CD14-positive monocyte (primary cell): ENCODE results near the gene GAPVD1. TPM values are rescaled to one million over a fixed set of nuclear protein-coding genes. Genes with fewer than 3 reads are reported as not detected.
"Not testable (repeated sequence)": the region's sequence is repeated elsewhere in the genome, so short reads cannot be mapped to it uniquely, and the experiment has no call there.

ENCODE experiments used
- DNase-seq, 3 donors: peaks; one replicate each; pipeline ENCODE4 v3.0.0-alpha.2; 2011 to 2022
- H2AFZ ChIP-seq: 2 replicates; pipeline ENCODE4 v1.6.0; 2012; ENCODE audit warnings: mild to moderate bottlenecking, low read depth, low read length, inconsistent platforms; ENCODE audit not compliant: insufficient read depth, poor library complexity, severe bottlenecking
- H3K27ac ChIP-seq, 2 donors: 1 replicate in 1 of 2; 2 replicates in 1 of 2; pipeline ENCODE4 v1.5.1; 2012 to 2013; ENCODE audit warnings: low read length in 2 of 2, control low read depth in 1 of 2, inconsistent platforms in 1 of 2, low read depth in 1 of 2, mild to moderate bottlenecking in 1 of 2
- H3K27me3 ChIP-seq, 2 donors: one replicate each; pipeline versions ENCODE4 v1.6.0 to v1.6.1; 2011 to 2013; ENCODE audit warnings: low read length in 2 of 2; ENCODE audit not compliant: control insufficient read depth in 2 of 2, insufficient read depth in 2 of 2
- H3K36me3 ChIP-seq, 2 donors: replicated peaks in 1 of 2; 1 replicate in 1 of 2; 2 replicates in 1 of 2; pipeline versions ENCODE4 v1.5.1 to v1.6.1; 2012 to 2013; ENCODE audit warnings: low read length in 2 of 2, control low read depth in 1 of 2, inconsistent platforms in 1 of 2, mild to moderate bottlenecking in 1 of 2; ENCODE audit not compliant: insufficient read depth in 2 of 2, control insufficient read depth in 1 of 2
- H3K4me1 ChIP-seq, 2 donors: 1 replicate in 1 of 2; 2 replicates in 1 of 2; pipeline versions ENCODE4 v1.5.1 to v1.6.1; 2012 to 2013; ENCODE audit warnings: low read length in 2 of 2, control low read depth in 1 of 2, inconsistent platforms in 1 of 2, mild to moderate bottlenecking in 1 of 2, moderate library complexity in 1 of 2; ENCODE audit not compliant: insufficient read depth in 2 of 2, control insufficient read depth in 1 of 2
- H3K4me2 ChIP-seq: replicated peaks from 2 replicates; pipeline ENCODE3; 2012; ENCODE audit warnings: low read length, moderate library complexity, mild to moderate bottlenecking; ENCODE audit not compliant: poor library complexity, severe bottlenecking; ENCODE audit errors: extremely low read depth
- H3K4me3 ChIP-seq, 3 experiments: fragments of 200-600 bp in 1 of 3; sonication (generic) in 1 of 3; replicated peaks in 1 of 3; 1 replicate in 2 of 3; 2 replicates in 1 of 3; pipeline ENCODE4 v1.5.1; 2011 to 2013; ENCODE audit warnings: low read length in 3 of 3, mild to moderate bottlenecking in 3 of 3, control low read depth in 2 of 3, low read depth in 2 of 3, inconsistent platforms in 1 of 3, moderate library complexity in 1 of 3
- H3K79me2 ChIP-seq: 2 replicates; pipeline ENCODE4 v1.6.0; 2012; ENCODE audit warnings: mild to moderate bottlenecking, control low read depth, inconsistent platforms, low read length, moderate library complexity; ENCODE audit not compliant: insufficient read depth
- H3K9ac ChIP-seq: 2 replicates; pipeline ENCODE4 v1.6.0; 2017; ENCODE audit warnings: low read length, mild to moderate bottlenecking; ENCODE audit not compliant: insufficient read depth, poor library complexity, severe bottlenecking
- H3K9me3 ChIP-seq, 2 donors: replicated peaks in 1 of 2; 1 replicate in 1 of 2; 2 replicates in 1 of 2; pipeline versions ENCODE4 v1.5.1 to v1.6.1; 2012 to 2013; ENCODE audit warnings: low read length in 2 of 2, control low read depth in 1 of 2; ENCODE audit not compliant: control insufficient read depth in 1 of 2, insufficient read depth in 1 of 2
- H4K20me1 ChIP-seq: 2 replicates; pipeline ENCODE4 v1.6.0; 2012; ENCODE audit warnings: mild to moderate bottlenecking, low read length, control low read depth, moderate library complexity; ENCODE audit not compliant: insufficient read depth
- H3K27ac Mint-ChIP-seq, 7 donors: one replicate each; pipeline ENCODE4 v1.8.0; 2020; ENCODE audit warnings: mild to moderate bottlenecking in 7 of 7, mixed read lengths in 7 of 7, moderate library complexity in 6 of 7, inconsistent platforms in 2 of 7
- H3K27me3 Mint-ChIP-seq, 3 donors: one replicate each; pipeline ENCODE4 v1.8.0; 2021 to 2022; ENCODE audit warnings: low read depth in 3 of 3, mild to moderate bottlenecking in 3 of 3, mixed read lengths in 3 of 3, moderate library complexity in 3 of 3, inconsistent platforms in 1 of 3
- H3K36me3 Mint-ChIP-seq, 2 donors: one replicate each; pipeline ENCODE4 v1.8.0; 2020; ENCODE audit warnings: mixed read lengths in 2 of 2, inconsistent platforms in 1 of 2, mild to moderate bottlenecking in 1 of 2
- H3K4me1 Mint-ChIP-seq: one replicate; pipeline ENCODE4 v1.8.0; 2020; ENCODE audit warnings: mild to moderate bottlenecking, mixed read lengths
- H3K4me3 Mint-ChIP-seq, 2 donors: one replicate each; pipeline ENCODE4 v1.8.0; 2020; ENCODE audit warnings: mild to moderate bottlenecking in 2 of 2, mixed read lengths in 2 of 2, moderate library complexity in 1 of 2
- H3K9me3 Mint-ChIP-seq, 7 donors: one replicate each; pipeline ENCODE4 v1.8.0; 2020 to 2022; ENCODE audit warnings: mixed read lengths in 7 of 7, mild to moderate bottlenecking in 6 of 7, moderate library complexity in 6 of 7, inconsistent platforms in 2 of 7
- CTCF ChIP-seq: fragments of 200-600 bp; IDR thresholded peaks from one replicate; pipeline ENCODE4 v1.8.0; 2022; ENCODE audit warnings: antibody characterized with exemption, mild to moderate bottlenecking
- WGBS: methylation state at CpG from one replicate; pipeline ENCODE4 v1.1.5; 2013; ENCODE audit warnings: missing lambda C conversion rate; ENCODE audit not compliant: insufficient coverage; 5-methylcytosine and 5-hydroxymethylcytosine counted together
- intact Hi-C, 2 donors: fragments of 100-400 bp; cut with micrococcal nuclease; formaldehyde crosslinking; loops; one replicate each; pipeline versions ENCODE4 v1.15.0 to v1.15.1; 2023
- polyA plus RNA-seq, 3 donors: library from polyadenylated mRNA; depleted of rRNA in 1 of 3; unstranded in 2 of 3; stranded (reverse) in 1 of 3; fragments of 300-500 nt in 2 of 3; fragments of >200 nt in 1 of 3; fragmentation: Illumina TruSeq in 2 of 3; gene quantifications; 1 replicate in 2 of 3; 2 replicates in 1 of 3; pipeline ENCODE4 v1.2.3, GENCODE V29; 2012 to 2021

Gene GAPVD1
- polyA plus RNA-seq, 3 donors: 18.7 to 49.2 (median 30.5) TPM

- Histone ChIP-seq H3K79me2 (peaks cover 99% of the 10 kb centered on the region), H3K9ac (no peak overlapping the region), H3K27me3 (no peaks in the 10 kb centered on the region), H2AFZ (no peak overlapping the region), H3K27ac (no peak overlapping the region), H4K20me1 (peaks cover 97% of the 10 kb centered on the region), H3K4me1 (no peaks in the 10 kb centered on the region), H3K9me3 (no peaks in the 10 kb centered on the region), H3K36me3 (peaks cover 13 to 34% of the 10 kb centered on the region in 2 donors), H3K4me3 (no peak overlapping the region), H3K4me2 (no peak overlapping the region)
- H3K9me3 Mint-ChIP-seq: no peaks in the 10 kb centered on the region
- H3K36me3 Mint-ChIP-seq: peaks cover 11 to 36% of the 10 kb centered on the region in 2 donors
- peaks cover 3% of the 10 kb centered on the region for H3K4me1 Mint-ChIP-seq
- no peak overlapping the region for H3K4me3 Mint-ChIP-seq
- 76% methylated on average over 3 of the region's 4 CpGs for WGBS
- H3K27me3 Mint-ChIP-seq: peaks cover 0 to 2% (median 0%) of the 10 kb centered on the region in 3 donors
- intact Hi-C loops: no loop called here
- no peak overlapping the region for H3K27ac Mint-ChIP-seq
- TF ChIP-seq CTCF: no peak
- DNase-seq: no peak
Observed at GRCh38 chr9:125280945-125281344, 19.3 kb downstream of the GAPVD1 start.

GRCh38 chr9:125284855-125285254 is 23.2 kb downstream of the GAPVD1 start:
- Histone ChIP-seq H3K36me3 (peaks cover 16 to 39% of the 10 kb centered on the region in 2 donors), H3K4me1 (no peaks in the 10 kb centered on the region), H3K27ac (no peak overlapping the region), H3K4me2 (no peak overlapping the region), H3K4me3 (no peak overlapping the region), H3K9ac (no peak overlapping the region), H4K20me1 (peaks cover 97% of the 10 kb centered on the region), H3K9me3 (no peaks in the 10 kb centered on the region), H2AFZ (no peak overlapping the region), H3K79me2 (peaks cover 97% of the 10 kb centered on the region), H3K27me3 (no peaks in the 10 kb centered on the region)
- intact Hi-C loops: no loop called here
- no peak for TF ChIP-seq CTCF
- Mint-ChIP-seq H3K27ac (no peak overlapping the region), H3K4me1 (no peaks in the 10 kb centered on the region), H3K36me3 (peaks cover 2 to 16% of the 10 kb centered on the region in 2 donors), H3K9me3 (no peaks in the 10 kb centered on the region), H3K27me3 (peaks cover 0 to 2% (median 0%) of the 10 kb centered on the region in 3 donors), H3K4me3 (no peak overlapping the region)
- no peak for DNase-seq
- WGBS: 100% methylated on average over 3 of the region's 3 CpGs

GRCh38 chr9:125286935-125287433 is 25.4 kb downstream of the GAPVD1 start:
- H3K27me3 ChIP-seq, H3K4me3 Mint-ChIP-seq, H3K4me2 ChIP-seq, H3K4me1 Mint-ChIP-seq, H2AFZ ChIP-seq, DNase-seq, H3K27ac ChIP-seq, H3K9me3 Mint-ChIP-seq, H3K9me3 ChIP-seq, H3K9ac ChIP-seq, H3K27me3 Mint-ChIP-seq, H3K4me3 ChIP-seq, H3K4me1 ChIP-seq, intact Hi-C loops: not testable (repeated sequence)
- WGBS: 93% methylated on average over 7 of the region's 7 CpGs
- peaks cover 97% of the 10 kb centered on the region for H4K20me1 ChIP-seq
- H3K79me2 ChIP-seq: peaks cover 97% of the 10 kb centered on the region
- peaks cover 20 to 58% of the 10 kb centered on the region in 2 donors for H3K36me3 ChIP-seq
- peaks cover 2 to 13% of the 10 kb centered on the region in 2 donors for H3K36me3 Mint-ChIP-seq
- peak overlapping the region in 3 of 7 donors; percentile 38 to 66 (median 61) for H3K27ac Mint-ChIP-seq
